ENCODE results near the gene ITFG2.

Gene ITFG2

GRCh38 chr12:2772370-2772769 lies 40.1 kb upstream of the ITFG2 start:
- no peak for DNase-seq
- Histone ChIP-seq H3K4me3 (ENCODE audit: low read depth in 1 of 2, low read length in 2 of 2) (no peak overlapping the region), H3K9ac (ENCODE audit: low read depth, low read length) (no peak overlapping the region), H3K27me3 (ENCODE audit: insufficient read depth, low read length, poor library complexity) (no peaks in the 10 kb centered on the region), H3K79me2 (ENCODE audit: insufficient read depth, low read length) (no peaks in the 10 kb centered on the region), H3K4me2 (ENCODE audit: insufficient read depth, low read length) (no peak overlapping the region), H3K9me3 (ENCODE audit: insufficient read depth, low read length, severe bottlenecking) (no peaks in the 10 kb centered on the region), H3K4me1 (ENCODE audit: insufficient read depth, low read length) (no peaks in the 10 kb centered on the region), H3K27ac (ENCODE audit: low read length) (no peak overlapping the region), H2AFZ (ENCODE audit: low read depth, low read length) (no peak overlapping the region), H4K20me1 (ENCODE audit: insufficient read depth, low read length) (peaks cover 5% of the 10 kb centered on the region), H3K36me3 (ENCODE audit: insufficient read depth, low read length) (no peaks in the 10 kb centered on the region)
- no peak for ATAC-seq (ENCODE audit: insufficient read depth, low read depth)
- TF ChIP-seq EZH2 (IDR thresholded peaks at IDR 0.05; ENCODE audit: borderline replicate concordance, low read depth, low read length, severe bottlenecking) = no peak
- no peak for TF ChIP-seq CTCF (IDR thresholded peaks at IDR 0.05; ENCODE audit: borderline replicate concordance, extremely low read depth, low read length, poor library complexity, severe bottlenecking)

- Histone ChIP-seq H3K36me3 (ENCODE audit: insufficient read depth, low read length) (no peaks in the 10 kb centered on the region), H2AFZ (ENCODE audit: low read depth, low read length) (no peak overlapping the region), H3K4me1 (ENCODE audit: insufficient read depth, low read length) (no peaks in the 10 kb centered on the region), H3K4me3 (ENCODE audit: low read depth in 1 of 2, low read length in 2 of 2) (no peak overlapping the region), H3K27ac (ENCODE audit: low read length) (no peak overlapping the region), H3K27me3 (ENCODE audit: insufficient read depth, low read length, poor library complexity) (no peaks in the 10 kb centered on the region), H4K20me1 (ENCODE audit: insufficient read depth, low read length) (peaks cover 3% of the 10 kb centered on the region), H3K79me2 (ENCODE audit: insufficient read depth, low read length) (no peaks in the 10 kb centered on the region), H3K4me2 (ENCODE audit: insufficient read depth, low read length) (no peak overlapping the region), H3K9ac (ENCODE audit: low read depth, low read length) (no peak overlapping the region), H3K9me3 (ENCODE audit: insufficient read depth, low read length, severe bottlenecking) (no peaks in the 10 kb centered on the region)
- no peak for ATAC-seq (ENCODE audit: insufficient read depth, low read depth)
- TF ChIP-seq EZH2 (IDR thresholded peaks at IDR 0.05; ENCODE audit: borderline replicate concordance, low read depth, low read length, severe bottlenecking) = no peak
- no peak for TF ChIP-seq CTCF (IDR thresholded peaks at IDR 0.05; ENCODE audit: borderline replicate concordance, extremely low read depth, low read length, poor library complexity, severe bottlenecking)
- no peak for DNase-seq
Observed at GRCh38 chr12:2773199-2773875, 39.1 kb upstream of the ITFG2 start.

GRCh38 chr12:2775431-2775830 lies 37.0 kb upstream of the ITFG2 start:
- no peak for TF ChIP-seq EZH2 (IDR thresholded peaks at IDR 0.05; ENCODE audit: borderline replicate concordance, low read depth, low read length, severe bottlenecking)
- TF ChIP-seq CTCF (IDR thresholded peaks at IDR 0.05; ENCODE audit: borderline replicate concordance, extremely low read depth, low read length, poor library complexity, severe bottlenecking) = no peak
- Histone ChIP-seq H3K9ac (ENCODE audit: low read depth, low read length) (no peak overlapping the region), H3K9me3 (ENCODE audit: insufficient read depth, low read length, severe bottlenecking) (no peaks in the 10 kb centered on the region), H3K27ac (ENCODE audit: low read length) (no peak overlapping the region), H3K36me3 (ENCODE audit: insufficient read depth, low read length) (no peaks in the 10 kb centered on the region), H3K4me3 (ENCODE audit: low read depth in 1 of 2, low read length in 2 of 2) (no peak overlapping the region), H3K79me2 (ENCODE audit: insufficient read depth, low read length) (no peaks in the 10 kb centered on the region), H3K4me1 (ENCODE audit: insufficient read depth, low read length) (no peaks in the 10 kb centered on the region), H3K4me2 (ENCODE audit: insufficient read depth, low read length) (no peak overlapping the region), H3K27me3 (ENCODE audit: insufficient read depth, low read length, poor library complexity) (no peaks in the 10 kb centered on the region), H4K20me1 (ENCODE audit: insufficient read depth, low read length) (peaks cover 3% of the 10 kb centered on the region), H2AFZ (ENCODE audit: low read depth, low read length) (no peak overlapping the region)
- no peak for ATAC-seq (ENCODE audit: insufficient read depth, low read depth)
- no peak for DNase-seq

Data from DND-41 (cell line).